MG63 (cell line): ENCODE results near the gene DPF3. TPM values are rescaled to one million over a fixed set of nuclear protein-coding genes. Genes with fewer than 3 reads are reported as not detected.

ENCODE experiments used
- DNase-seq: peaks from one replicate; pipeline ENCODE4 v3.0.0-alpha.2; 2020
- H3K27me3 ChIP-seq: fragments of 250-450 bp; sonication (Bioruptor Pico); 2 replicates; pipeline ENCODE4 v1.5.1; 2020; ENCODE audit warnings: mild to moderate bottlenecking, moderate library complexity
- H3K36me3 ChIP-seq: fragments of 250-450 bp; sonication (Bioruptor Pico); 2 replicates; pipeline ENCODE4 v1.5.1; 2020; ENCODE audit warnings: mild to moderate bottlenecking, moderate library complexity
- H3K4me3 ChIP-seq: fragments of 250-450 bp; sonication (Bioruptor Pico); 2 replicates; pipeline ENCODE4 v1.5.1; 2020; ENCODE audit warnings: mild to moderate bottlenecking, moderate library complexity
- H3K9me3 ChIP-seq: fragments of 250-450 bp; sonication (Bioruptor Pico); 2 replicates; pipeline ENCODE4 v1.5.1; 2020; ENCODE audit warnings: mild to moderate bottlenecking, moderate library complexity
- total RNA-seq: library from RNA; depleted of rRNA; stranded (reverse); fragments of >200 nt; shearing (Covaris generic); gene quantifications from 2 replicates; pipeline ENCODE4 v1.2.3, GENCODE V29; 2014; ENCODE audit warnings: low replicate concordance

The DPF3 gene
- total RNA-seq, 1 experiment from 2014 or later: 2.3 TPM

DNA sequence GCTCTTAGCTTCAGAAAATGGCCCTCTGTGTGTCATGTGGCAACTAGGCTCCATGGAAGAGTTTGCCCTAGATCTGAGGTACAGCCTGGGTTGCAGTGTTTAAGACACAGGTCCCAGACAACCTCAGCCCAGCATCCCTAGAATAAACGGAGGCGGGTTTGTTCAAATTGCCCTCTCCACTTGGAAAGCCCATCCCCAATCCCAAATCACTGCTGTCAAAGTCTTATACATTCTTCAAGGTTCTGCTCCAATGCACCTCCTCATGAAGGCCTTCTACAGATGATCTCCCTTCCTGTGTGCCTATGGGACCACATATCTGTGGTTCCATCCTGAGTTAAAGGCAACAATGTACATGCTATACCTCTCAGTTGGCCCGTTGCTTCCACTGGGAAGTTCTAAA is 289.8 kb downstream of the DPF3 start:
- no peak overlapping the region for H3K4me3 ChIP-seq
- no peaks in the 10 kb centered on the region for H3K27me3 ChIP-seq
- no peak for DNase-seq
- no peaks in the 10 kb centered on the region; the same call in 1 of the 2 replicates for H3K36me3 ChIP-seq
- no peaks in the 10 kb centered on the region for H3K9me3 ChIP-seq

- no peak for DNase-seq
Observed at GRCh38 chr14:72603639-72604038, 290.3 kb downstream of the DPF3 start.

GRCh38 chr14:72600551-72601330 is 293.2 kb downstream of the DPF3 start:
- Histone ChIP-seq H3K9me3 (no peaks in the 10 kb centered on the region), H3K27me3 (no peaks in the 10 kb centered on the region), H3K4me3 (no peak overlapping the region), H3K36me3 (no peaks in the 10 kb centered on the region)
- no peak for DNase-seq

More at GRCh38 chr14:72603639-72604038, 290.3 kb downstream of the DPF3 start:
- H3K9me3 ChIP-seq: no peaks in the 10 kb centered on the region
- H3K27me3 ChIP-seq: no peaks in the 10 kb centered on the region
- no peaks in the 10 kb centered on the region; the same call in 1 of the 2 replicates for H3K36me3 ChIP-seq
- no peak overlapping the region for H3K4me3 ChIP-seq

GRCh38 chr14:72599579-72600470 is 294.1 kb downstream of the DPF3 start:
- H3K4me3 ChIP-seq: no peak overlapping the region
- no peak for DNase-seq

DNA sequence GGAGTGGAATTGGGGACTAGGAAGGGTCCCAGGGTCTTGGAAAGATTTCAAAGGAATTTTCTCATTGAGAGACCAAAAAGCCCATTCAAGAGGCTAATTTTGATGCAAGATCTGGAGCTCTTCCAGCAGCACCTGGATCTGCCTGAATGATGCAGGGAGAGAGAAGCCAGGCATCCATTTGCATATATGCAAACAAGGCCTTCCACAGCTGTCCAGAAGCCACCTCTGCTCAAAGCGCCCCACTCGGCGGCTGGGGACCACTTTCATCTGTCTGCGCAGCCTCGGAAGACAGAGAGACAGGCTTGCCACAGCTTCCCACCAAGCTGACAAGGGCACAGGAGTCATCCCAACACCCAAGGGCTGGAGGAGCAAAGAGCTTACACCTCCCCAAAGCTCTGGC is 295.6 kb downstream of the DPF3 start:
- Histone ChIP-seq H3K27me3 (no peaks in the 10 kb centered on the region), H3K4me3 (no peak overlapping the region), H3K9me3 (no peaks in the 10 kb centered on the region), H3K36me3 (no peaks in the 10 kb centered on the region)
- no peak for DNase-seq

More at GRCh38 chr14:72599579-72600470, 294.1 kb downstream of the DPF3 start:
- no peaks in the 10 kb centered on the region for H3K36me3 ChIP-seq
- no peaks in the 10 kb centered on the region for H3K9me3 ChIP-seq
- H3K27me3 ChIP-seq: no peaks in the 10 kb centered on the region

GRCh38 chr14:72597252-72598233 is 296.4 kb downstream of the DPF3 start:
- Histone ChIP-seq H3K9me3 (no peaks in the 10 kb centered on the region), H3K36me3 (no peaks in the 10 kb centered on the region), H3K4me3 (no peak overlapping the region), H3K27me3 (no peaks in the 10 kb centered on the region)
- no peak for DNase-seq

GRCh38 chr14:72595152-72595862 is 298.6 kb downstream of the DPF3 start:
- Histone ChIP-seq H3K27me3 (no peaks in the 10 kb centered on the region), H3K36me3 (no peaks in the 10 kb centered on the region), H3K9me3 (no peaks in the 10 kb centered on the region), H3K4me3 (no peak overlapping the region)
- no peak for DNase-seq

- no peaks in the 10 kb centered on the region for H3K9me3 ChIP-seq
- no peak for DNase-seq
- no peaks in the 10 kb centered on the region for H3K27me3 ChIP-seq
- H3K4me3 ChIP-seq: no peak overlapping the region
- H3K36me3 ChIP-seq: no peaks in the 10 kb centered on the region
Observed at GRCh38 chr14:72594099-72594901, 299.6 kb downstream of the DPF3 start.

DNA sequence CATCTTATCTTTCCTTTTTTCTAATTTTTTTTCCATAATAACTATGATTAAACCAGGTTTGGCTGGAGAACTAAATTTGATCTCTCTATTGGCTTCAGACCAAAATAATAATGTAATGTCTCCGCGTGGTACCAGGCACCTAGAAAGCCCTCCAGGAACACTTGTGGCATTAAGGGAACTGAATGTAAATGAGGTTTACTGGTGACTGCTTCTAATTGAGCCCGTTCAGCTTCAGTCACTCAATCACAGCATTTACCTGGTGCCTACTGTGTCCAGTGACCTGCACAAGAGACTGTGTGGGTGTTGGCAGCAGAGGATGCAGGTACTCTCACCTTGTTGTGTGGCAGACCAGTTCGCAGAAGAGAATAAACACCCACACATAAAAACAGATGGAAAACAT is 302.5 kb downstream of the DPF3 start:
- Histone ChIP-seq H3K27me3 (no peaks in the 10 kb centered on the region), H3K9me3 (no peaks in the 10 kb centered on the region), H3K36me3 (no peaks in the 10 kb centered on the region), H3K4me3 (no peak overlapping the region)
- DNase-seq: no peak

- H3K27me3 ChIP-seq: no peaks in the 10 kb centered on the region
- H3K9me3 ChIP-seq: no peaks in the 10 kb centered on the region
- no peak overlapping the region for H3K4me3 ChIP-seq
- H3K36me3 ChIP-seq: no peaks in the 10 kb centered on the region
- DNase-seq: no peak
Observed at GRCh38 chr14:72590577-72590976, 303.3 kb downstream of the DPF3 start.

DNA sequence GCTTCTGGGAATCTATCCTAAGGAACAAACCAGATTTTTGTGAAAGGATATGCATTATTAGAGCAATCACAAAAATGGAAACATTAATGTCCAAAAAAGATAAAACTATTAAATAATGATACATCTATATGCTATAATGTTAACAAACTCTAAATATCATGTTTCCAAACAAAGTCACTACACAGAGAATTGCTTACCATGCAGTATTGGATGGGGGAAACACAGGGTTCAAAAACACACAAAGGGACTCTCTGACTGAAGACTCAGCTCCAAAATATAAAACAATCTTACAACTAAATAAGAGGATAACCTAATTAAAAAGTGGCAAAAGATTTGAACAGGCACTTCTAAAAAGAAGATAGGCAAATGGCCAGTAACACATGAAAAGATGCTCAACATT is 304.2 kb downstream of the DPF3 start:
- no peak for DNase-seq
- H3K36me3 ChIP-seq: no peaks in the 10 kb centered on the region
- H3K9me3 ChIP-seq: no peaks in the 10 kb centered on the region
- no peaks in the 10 kb centered on the region for H3K27me3 ChIP-seq
- no peak overlapping the region for H3K4me3 ChIP-seq

DNA sequence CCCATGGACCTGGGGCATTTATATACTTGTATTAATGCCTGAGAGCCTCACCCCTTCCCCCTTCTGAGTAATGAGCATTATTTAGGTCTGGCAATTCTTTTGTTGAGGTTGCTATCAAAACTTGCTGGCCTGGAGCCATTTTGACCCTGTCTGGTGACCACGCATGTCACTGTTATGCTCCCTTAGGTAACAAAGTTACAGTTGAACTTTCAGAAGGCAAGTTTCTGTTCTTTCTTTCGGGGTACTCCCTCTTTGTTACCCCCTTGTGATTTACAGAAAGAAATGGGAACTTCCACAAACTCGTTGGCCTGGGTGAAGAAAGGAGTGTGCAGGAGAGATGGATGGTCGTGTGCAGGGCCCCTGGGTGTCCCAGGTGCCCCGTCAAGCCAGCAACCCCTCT is 305.4 kb downstream of the DPF3 start:
- no peak for DNase-seq
- Histone ChIP-seq H3K9me3 (no peaks in the 10 kb centered on the region), H3K36me3 (no peaks in the 10 kb centered on the region), H3K27me3 (no peaks in the 10 kb centered on the region), H3K4me3 (no peak overlapping the region)

GRCh38 chr14:72583316-72584272 is 310.3 kb downstream of the DPF3 start:
- DNase-seq: no peak
- no peaks in the 10 kb centered on the region for H3K27me3 ChIP-seq
- H3K36me3 ChIP-seq: no peaks in the 10 kb centered on the region
- H3K4me3 ChIP-seq: no peak overlapping the region
- no peaks in the 10 kb centered on the region for H3K9me3 ChIP-seq

- no peaks in the 10 kb centered on the region for H3K36me3 ChIP-seq
- DNase-seq: no peak
- H3K27me3 ChIP-seq: no peaks in the 10 kb centered on the region
- H3K4me3 ChIP-seq: no peak overlapping the region
- H3K9me3 ChIP-seq: no peaks in the 10 kb centered on the region
Observed at GRCh38 chr14:72582582-72582981, 311.3 kb downstream of the DPF3 start.
